ENCODE results near the gene LMX1A.

GRCh38 chr1:165216254-165216653, 140.3 kb downstream of the LMX1A start:
- TF ChIP-seq CTCF (IDR thresholded peaks at IDR 0.05; ENCODE audit: poor library complexity, severe bottlenecking): no peak
- TF ChIP-seq EZH2 (IDR thresholded peaks at IDR 0.05; ENCODE audit: borderline replicate concordance, insufficient read depth, low read length, poor library complexity, severe bottlenecking): no peak
- no peak for TF ChIP-seq SMC3 (conservative IDR thresholded peaks at IDR 0.05; ENCODE audit: poor library complexity)

Measured in neural cell (in vitro differentiated cells).